H9 (cell line): ENCODE measurements around the gene TEAD2. TPM values are rescaled to one million over a fixed set of nuclear protein-coding genes. Genes with fewer than 3 reads are reported as not detected.

Experiments
- DNase-seq: peaks from one replicate; pipeline ENCODE4 v3.0.0-alpha.2; 2017
- H2AFZ ChIP-seq: one replicate; pipeline ENCODE4 v1.6.1; 2013; ENCODE audit warnings: mild to moderate bottlenecking, low read length, control low read depth, moderate library complexity
- H2AK5ac ChIP-seq: 2 replicates; pipeline ENCODE4 v1.6.1; 2013; ENCODE audit warnings: low read length, control low read depth, mixed read lengths; ENCODE audit not compliant: insufficient read length
- H2BK120ac ChIP-seq: one replicate; pipeline ENCODE4 v1.6.1; 2013; ENCODE audit warnings: low read depth, mild to moderate bottlenecking, low read length, control low read depth, inconsistent platforms; ENCODE audit not compliant: poor library complexity, severe bottlenecking
- H2BK12ac ChIP-seq: 2 replicates; pipeline ENCODE4 v1.6.1; 2013; ENCODE audit warnings: low read length, control low read depth, mixed read lengths, low read depth; ENCODE audit not compliant: insufficient read length
- H2BK15ac ChIP-seq: 2 replicates; pipeline ENCODE4 v1.6.1; 2013; ENCODE audit warnings: low read depth, low read length, control low read depth
- H2BK20ac ChIP-seq: one replicate; pipeline ENCODE4 v1.6.1; 2013; ENCODE audit warnings: low read depth, mild to moderate bottlenecking, low read length, control low read depth, inconsistent platforms; ENCODE audit not compliant: poor library complexity, severe bottlenecking
- H2BK5ac ChIP-seq: 2 replicates; pipeline ENCODE4 v1.6.1; 2013; ENCODE audit warnings: low read length, control low read depth, mixed read lengths; ENCODE audit not compliant: insufficient read length
- H3K14ac ChIP-seq: 2 replicates; pipeline ENCODE4 v1.6.1; 2013; ENCODE audit warnings: low read length, control low read depth; ENCODE audit not compliant: insufficient read depth
- H3K18ac ChIP-seq: 2 replicates; pipeline ENCODE4 v1.6.1; 2013; ENCODE audit warnings: low read depth, mild to moderate bottlenecking, mixed read lengths, low read length, control low read depth; ENCODE audit not compliant: insufficient read length
- H3K23ac ChIP-seq: 2 replicates; pipeline ENCODE4 v1.6.1; 2013; ENCODE audit warnings: low read length, control low read depth, mixed read lengths, low read depth; ENCODE audit not compliant: insufficient read length
- H3K23me2 ChIP-seq: 2 replicates; pipeline ENCODE4 v1.6.1; 2013; ENCODE audit warnings: low read depth, mild to moderate bottlenecking, mixed read lengths, low read length, control low read depth; ENCODE audit not compliant: insufficient read length, poor library complexity, severe bottlenecking
- H3K27ac ChIP-seq: 2 replicates; pipeline ENCODE4 v1.5.1; 2013; ENCODE audit warnings: low read length, control low read depth, mixed read lengths, low read depth; ENCODE audit not compliant: insufficient read length
- H3K27me3 ChIP-seq: 2 replicates; pipeline ENCODE4 v1.6.1; 2013; ENCODE audit warnings: low read length, control low read depth, inconsistent platforms; ENCODE audit not compliant: insufficient read depth
- H3K4ac ChIP-seq: 2 replicates; pipeline ENCODE4 v1.6.1; 2013; ENCODE audit warnings: low read depth, mild to moderate bottlenecking, control low read depth, inconsistent platforms, low read length, moderate library complexity
- H3K4me1 ChIP-seq: 2 replicates; pipeline ENCODE4 v1.6.1; 2013; ENCODE audit warnings: low read length, control low read depth, inconsistent platforms; ENCODE audit not compliant: insufficient read depth
- H3K4me2 ChIP-seq: 2 replicates; pipeline ENCODE4 v1.6.1; 2013; ENCODE audit warnings: low read length, control low read depth, mixed read lengths; ENCODE audit not compliant: insufficient read length, insufficient read depth
- H3K56ac ChIP-seq: 2 replicates; pipeline ENCODE4 v1.6.1; 2013; ENCODE audit warnings: low read depth, mild to moderate bottlenecking, mixed read lengths, low read length, control low read depth; ENCODE audit not compliant: insufficient read length
- H3K79me1 ChIP-seq: 2 replicates; pipeline ENCODE4 v1.6.1; 2013; ENCODE audit warnings: low read depth, mild to moderate bottlenecking, moderate library complexity, low read length, control low read depth, inconsistent platforms; ENCODE audit not compliant: insufficient read depth, poor library complexity, severe bottlenecking
- H3K79me2 ChIP-seq: 2 replicates; pipeline ENCODE4 v1.6.1; 2013; ENCODE audit warnings: low read length, control low read depth, inconsistent platforms; ENCODE audit not compliant: insufficient read depth
- H3K9ac ChIP-seq: 2 replicates; pipeline ENCODE4 v1.6.1; 2013; ENCODE audit warnings: low read length, control low read depth, mixed read lengths; ENCODE audit not compliant: insufficient read length; ENCODE audit errors: extremely low read depth
- H3K9me3 ChIP-seq: one replicate; pipeline ENCODE4 v1.6.1; 2013; ENCODE audit warnings: low read depth, low read length, inconsistent platforms; ENCODE audit not compliant: control insufficient read depth
- H3T11ph ChIP-seq: one replicate; pipeline ENCODE4 v1.6.1; 2013; ENCODE audit warnings: mild to moderate bottlenecking, low read length, control low read depth, inconsistent platforms
- H4K20me1 ChIP-seq: one replicate; pipeline ENCODE4 v1.6.1; 2013; ENCODE audit not compliant: control insufficient read depth, insufficient read length, insufficient read depth
- H4K5ac ChIP-seq: 2 replicates; pipeline ENCODE4 v1.6.1; 2013; ENCODE audit warnings: low read depth, mild to moderate bottlenecking, mixed read lengths, low read length, control low read depth; ENCODE audit not compliant: insufficient read length
- H4K8ac ChIP-seq: replicated peaks from 2 replicates; pipeline ENCODE4 v1.6.1; 2013; ENCODE audit warnings: low read length, control low read depth, mixed read lengths, low read depth; ENCODE audit not compliant: insufficient read length
- H4K91ac ChIP-seq: 2 replicates; pipeline ENCODE4 v1.6.1; 2013; ENCODE audit warnings: low read depth, mild to moderate bottlenecking, moderate library complexity, mixed read lengths, low read length, control low read depth; ENCODE audit not compliant: insufficient read length
- H3K27ac Mint-ChIP-seq, 3 experiments: 2 replicates in 2 of 3; 3 replicates in 1 of 3; pipeline ENCODE4 v1.8.0; 2020 to 2021; ENCODE audit warnings: mixed read lengths in 3 of 3, mild to moderate bottlenecking in 1 of 3, moderate library complexity in 1 of 3
- H3K27me3 Mint-ChIP-seq: 2 replicates; pipeline ENCODE4 v1.8.0; 2021; ENCODE audit warnings: low read depth, mild to moderate bottlenecking, moderate library complexity, mixed read lengths
- H3K36me3 Mint-ChIP-seq, 3 experiments: 2 replicates in 2 of 3; 3 replicates in 1 of 3; pipeline ENCODE4 v1.8.0; 2020 to 2021; ENCODE audit warnings: low read depth in 3 of 3, mixed read lengths in 3 of 3; ENCODE audit not compliant: insufficient read depth in 1 of 3
- H3K4me1 Mint-ChIP-seq, 2 experiments: 2 replicates each; pipeline ENCODE4 v1.8.0; 2020; ENCODE audit warnings: mixed read lengths in 2 of 2
- H3K4me3 Mint-ChIP-seq, 2 experiments: 2 replicates in 1 of 2; 3 replicates in 1 of 2; pipeline ENCODE4 v1.8.0; 2020 to 2021; ENCODE audit warnings: mild to moderate bottlenecking in 2 of 2, mixed read lengths in 2 of 2, moderate library complexity in 1 of 2
- H3K9me3 Mint-ChIP-seq, 2 experiments: 2 replicates in 1 of 2; 3 replicates in 1 of 2; pipeline ENCODE4 v1.8.0; 2020; ENCODE audit warnings: mild to moderate bottlenecking in 2 of 2, mixed read lengths in 2 of 2, moderate library complexity in 1 of 2
- CTCF ChIP-seq: fragments of 200-600 bp; sonication (generic); conservative IDR thresholded peaks from 3 replicates; pipeline ENCODE4 v1.8.0; 2021; ENCODE audit warnings: antibody characterized with exemption, mild to moderate bottlenecking
- WGBS: extraction: QIAGEN DNeasy Blood & Tissue Kit; methylation state at CpG from one replicate; pipeline ENCODE4 v1.1.7; 2013; ENCODE audit warnings: missing lambda C conversion rate, low lambda C conversion rate, mixed read lengths; ENCODE audit not compliant: insufficient read length; ENCODE audit errors: extremely low coverage; 5-methylcytosine and 5-hydroxymethylcytosine counted together
- total RNA-seq: library from RNA; stranded (reverse); gene quantifications from 2 replicates; pipeline ENCODE4 v1.2.1, GENCODE V29; 2021

The TEAD2 gene
- total RNA-seq, 1 experiment from 2014 or later, result 126 TPM

GRCh38 chr19:49395581-49396407 lies 33.6 kb upstream of the TEAD2 start:
- Histone ChIP-seq H3K4me2 (no peak overlapping the region), H4K8ac (no peak overlapping the region), H2BK15ac (no peak overlapping the region), H4K20me1 (no peaks in the 10 kb centered on the region), H2BK120ac (no peak overlapping the region), H3K23ac (no peak overlapping the region), H4K5ac (no peak overlapping the region), H3K18ac (no peak overlapping the region), H3K23me2 (no peaks in the 10 kb centered on the region), H2BK12ac (no peak overlapping the region), H3T11ph (no peak overlapping the region), H3K27ac (no peak overlapping the region), H3K79me1 (no peaks in the 10 kb centered on the region), H3K9ac (no peak overlapping the region), H3K4me1 (no peaks in the 10 kb centered on the region), H4K91ac (no peak overlapping the region), H2AK5ac (no peak overlapping the region), H3K27me3 (no peaks in the 10 kb centered on the region), H3K4ac (no peak overlapping the region), H3K9me3 (no peaks in the 10 kb centered on the region), H2AFZ (no peak overlapping the region), H3K14ac (no peak overlapping the region), H3K79me2 (no peaks in the 10 kb centered on the region), H3K56ac (no peak overlapping the region), H2BK5ac (no peak overlapping the region), H2BK20ac (no peak overlapping the region)
- no CpG with 5 or more reads among the region's 15 CpGs for WGBS
- H3K36me3 Mint-ChIP-seq, result no peaks in the 10 kb centered on the region
- no peak for TF ChIP-seq CTCF
- H3K27ac Mint-ChIP-seq, result no peak overlapping the region
- no peak for DNase-seq
- no peak overlapping the region for H3K4me3 Mint-ChIP-seq
- H3K4me1 Mint-ChIP-seq, result peaks cover 38 to 60% of the 10 kb centered on the region in 2 experiments
- peaks cover 10% of the 10 kb centered on the region for H3K27me3 Mint-ChIP-seq
- H3K9me3 Mint-ChIP-seq, result no peaks in the 10 kb centered on the region; a peak in 1 of 5 replicates
